ENCODE data around the gene CABP4.

- TF ChIP-seq EP300 (IDR thresholded peaks at IDR 0.05) (no peak), CTCF (IDR thresholded peaks at IDR 0.05) (no peak), POLR2AphosphoS5 (IDR thresholded peaks at IDR 0.05) (no peak), POLR2A (IDR thresholded peaks at IDR 0.05) (no peak)
These were observed 20.0 kb upstream of the CABP4 start for GRCh38 chr11:67435031-67435726.
